ENCODE measurements around the gene ZNF740.
A peak's percentile ranks its signal among the peaks of the same experiment; 100 is the strongest.

Gene ZNF740

DNA sequence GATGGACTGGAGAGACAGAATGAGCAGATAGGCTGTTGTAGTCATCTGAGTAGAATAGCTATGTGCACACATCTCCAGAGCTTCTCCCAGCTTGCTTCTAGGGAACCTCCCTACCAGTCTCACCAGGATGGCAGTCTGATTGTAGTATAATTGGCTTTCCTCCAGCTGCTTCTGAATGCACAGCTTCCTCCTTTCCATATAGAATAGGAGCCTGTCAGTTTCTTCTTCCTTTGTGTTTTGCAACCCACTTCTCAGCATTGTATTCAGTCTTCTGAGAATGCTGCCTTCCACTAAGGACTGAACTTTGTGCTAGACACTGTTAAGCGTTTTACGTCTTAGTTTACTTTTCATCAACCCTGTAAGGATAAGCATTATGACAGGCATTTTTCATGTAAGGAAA, 2.4 kb downstream of the ZNF740 start:
- peaks cover 9% of the 10 kb centered on the region for H3K9me3 ChIP-seq (ENCODE audit: insufficient read depth, low read depth, low read length)
- no peaks in the 10 kb centered on the region for H3K27me3 ChIP-seq (ENCODE audit: insufficient read depth, low read length)
- H3K36me3 ChIP-seq (ENCODE audit: control insufficient read depth in 1 of 2, insufficient read depth in 2 of 2, low read length in 2 of 2) = peaks cover 23 to 40% of the 10 kb centered on the region in 2 experiments
- WGBS (ENCODE audit: extremely low coverage, insufficient coverage, insufficient read length) = no CpG with 5 or more reads among the region's 2 CpGs
- no peak overlapping the region for H2AFZ ChIP-seq (ENCODE audit: insufficient read depth, low read length, poor library complexity)
- peaks cover 13 to 31% of the 10 kb centered on the region in 2 experiments for H3K4me1 ChIP-seq (ENCODE audit: control insufficient read depth in 1 of 2, insufficient read depth in 2 of 2, low read length in 2 of 2)
- peaks cover 9% of the 10 kb centered on the region for H3K79me2 ChIP-seq (ENCODE audit: control insufficient read depth, insufficient read depth, low read length, poor library complexity)
- H2BK120ac ChIP-seq (ENCODE audit: insufficient read depth, low read length, poor library complexity) = no peak overlapping the region
- H3K4me3 ChIP-seq (ENCODE audit: low read depth, low read length) = no peak overlapping the region
- no peak for DNase-seq
- H3K23ac ChIP-seq (ENCODE audit: low read length) = no peak overlapping the region
- no peak overlapping the region for H4K91ac ChIP-seq (ENCODE audit: low read depth, low read length)
- H3K4me2 ChIP-seq (ENCODE audit: low read length) = no peak overlapping the region
- no peak overlapping the region for H2BK12ac ChIP-seq (ENCODE audit: low read length)
- no peak overlapping the region for H3K18ac ChIP-seq (ENCODE audit: low read length)
- no peak overlapping the region for H3K4ac ChIP-seq (ENCODE audit: low read depth, low read length)
- no peak overlapping the region for H3K14ac ChIP-seq (ENCODE audit: low read length)
- no peak overlapping the region for H2BK5ac ChIP-seq (ENCODE audit: low read depth, low read length, poor library complexity)
- no peak overlapping the region for H4K12ac ChIP-seq (ENCODE audit: low read depth, low read length)
- H3K27ac ChIP-seq (ENCODE audit: low read depth, low read length) = no peak overlapping the region
- H3K79me1 ChIP-seq (ENCODE audit: low read length) = peaks cover 16% of the 10 kb centered on the region
- no peak overlapping the region for H4K8ac ChIP-seq (ENCODE audit: low read depth, low read length)
- no peak overlapping the region for H3K9ac ChIP-seq (ENCODE audit: low read length)
- H2AK5ac ChIP-seq (ENCODE audit: low read length) = no peak overlapping the region

DNA sequence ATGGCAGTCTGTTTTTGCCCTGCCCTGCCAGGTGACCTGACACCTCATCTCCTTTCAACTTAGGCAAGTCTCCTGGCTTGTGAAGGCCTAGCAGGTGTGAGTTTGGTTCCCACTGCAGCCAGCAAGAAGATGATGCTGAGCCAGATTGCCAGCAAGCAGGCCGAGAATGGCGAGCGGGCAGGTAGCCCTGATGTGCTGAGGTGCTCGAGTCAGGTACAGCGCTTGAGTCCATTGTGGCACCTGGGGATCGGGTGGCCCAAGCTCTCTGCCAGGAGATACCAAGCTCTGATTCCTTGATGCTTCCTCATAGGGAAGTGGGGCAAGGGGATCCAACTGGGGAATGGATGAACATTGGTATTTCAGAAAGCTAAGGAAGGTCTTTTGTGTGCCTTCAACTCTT, 4.3 kb downstream of the ZNF740 start:
- no peak overlapping the region for H3K14ac ChIP-seq (ENCODE audit: low read length)
- H3K4me2 ChIP-seq (ENCODE audit: low read length) = no peak overlapping the region
- peaks cover 13 to 28% of the 10 kb centered on the region in 2 experiments for H3K4me1 ChIP-seq (ENCODE audit: control insufficient read depth in 1 of 2, insufficient read depth in 2 of 2, low read length in 2 of 2)
- H2BK120ac ChIP-seq (ENCODE audit: insufficient read depth, low read length, poor library complexity) = no peak overlapping the region
- H3K27me3 ChIP-seq (ENCODE audit: insufficient read depth, low read length) = no peaks in the 10 kb centered on the region
- H2BK12ac ChIP-seq (ENCODE audit: low read length) = no peak overlapping the region
- no peak overlapping the region for H3K4ac ChIP-seq (ENCODE audit: low read depth, low read length)
- peak overlapping the region; percentile 18 for H3K9ac ChIP-seq (ENCODE audit: low read length)
- H2AFZ ChIP-seq (ENCODE audit: insufficient read depth, low read length, poor library complexity) = no peak overlapping the region
- peaks cover 27 to 47% of the 10 kb centered on the region in 2 experiments for H3K36me3 ChIP-seq (ENCODE audit: control insufficient read depth in 1 of 2, insufficient read depth in 2 of 2, low read length in 2 of 2)
- no CpG with 5 or more reads among the region's 6 CpGs for WGBS (ENCODE audit: extremely low coverage, insufficient coverage, insufficient read length)
- no peak overlapping the region for H4K12ac ChIP-seq (ENCODE audit: low read depth, low read length)
- DNase-seq = no peak
- H4K91ac ChIP-seq (ENCODE audit: low read depth, low read length) = no peak overlapping the region
- H3K79me2 ChIP-seq (ENCODE audit: control insufficient read depth, insufficient read depth, low read length, poor library complexity) = peaks cover 8% of the 10 kb centered on the region
- no peak overlapping the region for H4K8ac ChIP-seq (ENCODE audit: low read depth, low read length)
- peak overlapping the region; percentile 34 for H3K4me3 ChIP-seq (ENCODE audit: low read depth, low read length)
- H2AK5ac ChIP-seq (ENCODE audit: low read length) = no peak overlapping the region
- H3K79me1 ChIP-seq (ENCODE audit: low read length) = peaks cover 14% of the 10 kb centered on the region
- H3K27ac ChIP-seq (ENCODE audit: low read depth, low read length) = no peak overlapping the region
- H3K23ac ChIP-seq (ENCODE audit: low read length) = no peak overlapping the region
- no peak overlapping the region for H2BK5ac ChIP-seq (ENCODE audit: low read depth, low read length, poor library complexity)
- peaks cover 8% of the 10 kb centered on the region for H3K9me3 ChIP-seq (ENCODE audit: insufficient read depth, low read depth, low read length)
- no peak overlapping the region for H3K18ac ChIP-seq (ENCODE audit: low read length)

DNA sequence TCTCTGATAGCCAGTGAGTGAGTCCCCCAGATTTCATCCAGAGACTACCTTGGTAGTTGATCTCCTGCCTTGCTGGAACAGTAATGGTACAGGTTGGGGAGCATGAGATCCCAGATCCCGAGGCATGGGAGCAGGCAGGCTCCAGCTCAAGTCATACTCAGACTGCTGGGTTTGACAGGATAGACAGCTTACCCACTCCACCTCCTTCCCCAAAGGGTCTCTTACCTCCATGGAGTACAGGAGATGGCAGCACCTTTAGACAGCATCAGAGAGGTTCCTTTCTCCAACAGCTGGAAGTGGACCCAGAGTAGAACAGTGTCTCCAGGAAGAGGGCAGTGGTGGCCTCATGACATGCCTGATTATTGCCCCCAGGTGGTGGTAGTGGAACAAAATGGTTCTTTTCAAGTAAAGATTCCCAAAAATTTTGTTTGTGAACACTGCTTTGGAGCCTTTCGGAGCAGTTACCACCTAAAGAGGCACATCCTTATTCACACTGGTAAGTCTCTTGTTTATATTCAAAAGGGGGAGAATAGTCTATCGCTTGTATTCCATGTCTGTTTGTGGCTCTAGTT, 5.1 kb downstream of the ZNF740 start:
- Histone ChIP-seq H2AFZ (ENCODE audit: insufficient read depth, low read length, poor library complexity) (no peak overlapping the region), H2BK120ac (ENCODE audit: insufficient read depth, low read length, poor library complexity) (no peak overlapping the region), H3K36me3 (ENCODE audit: control insufficient read depth in 1 of 2, insufficient read depth in 2 of 2, low read length in 2 of 2) (peaks cover 27 to 47% of the 10 kb centered on the region in 2 experiments), H3K4me1 (ENCODE audit: control insufficient read depth in 1 of 2, insufficient read depth in 2 of 2, low read length in 2 of 2) (peaks cover 13 to 29% of the 10 kb centered on the region in 2 experiments), H3K18ac (ENCODE audit: low read length) (no peak overlapping the region), H3K79me2 (ENCODE audit: control insufficient read depth, insufficient read depth, low read length, poor library complexity) (peaks cover 3% of the 10 kb centered on the region), H4K91ac (ENCODE audit: low read depth, low read length) (no peak overlapping the region), H4K12ac (ENCODE audit: low read depth, low read length) (no peak overlapping the region), H3K4ac (ENCODE audit: low read depth, low read length) (no peak overlapping the region), H3K27ac (ENCODE audit: low read depth, low read length) (no peak overlapping the region), H2AK5ac (ENCODE audit: low read length) (no peak overlapping the region), H2BK5ac (ENCODE audit: low read depth, low read length, poor library complexity) (no peak overlapping the region), H3K4me2 (ENCODE audit: low read length) (no peak overlapping the region), H3K4me3 (ENCODE audit: low read depth, low read length) (no peak overlapping the region), H3K27me3 (ENCODE audit: insufficient read depth, low read length) (no peaks in the 10 kb centered on the region), H3K9me3 (ENCODE audit: insufficient read depth, low read depth, low read length) (peaks cover 7% of the 10 kb centered on the region), H3K9ac (ENCODE audit: low read length) (no peak overlapping the region), H2BK12ac (ENCODE audit: low read length) (no peak overlapping the region), H3K14ac (ENCODE audit: low read length) (no peak overlapping the region), H3K23ac (ENCODE audit: low read length) (no peak overlapping the region), H4K8ac (ENCODE audit: low read depth, low read length) (no peak overlapping the region), H3K79me1 (ENCODE audit: low read length) (peaks cover 7% of the 10 kb centered on the region)
- WGBS (ENCODE audit: extremely low coverage, insufficient coverage, insufficient read length) = no CpG with 5 or more reads among the region's 3 CpGs
- DNase-seq = no peak

DNA sequence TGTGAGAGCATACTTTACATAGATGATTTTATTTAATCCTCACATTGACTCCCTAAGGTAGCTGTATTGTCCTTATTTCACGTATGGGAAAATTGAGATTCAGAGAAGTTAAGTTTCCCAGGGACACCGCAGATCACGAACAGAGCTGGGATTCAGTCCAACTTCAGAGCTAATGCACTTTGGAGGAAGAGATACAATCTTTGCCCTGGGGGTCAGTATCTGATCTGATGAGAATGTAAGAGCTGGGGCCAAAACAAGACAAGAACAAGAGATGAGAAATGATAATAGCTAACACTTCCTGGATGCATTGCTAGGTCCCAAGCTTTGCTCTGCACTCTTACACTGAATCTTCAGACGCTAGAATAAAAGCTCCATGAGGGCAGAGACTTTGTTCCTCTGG, 6.2 kb downstream of the ZNF740 start:
- Histone ChIP-seq H3K4me3 (ENCODE audit: low read depth, low read length) (no peak overlapping the region), H3K27me3 (ENCODE audit: insufficient read depth, low read length) (no peaks in the 10 kb centered on the region), H4K91ac (ENCODE audit: low read depth, low read length) (no peak overlapping the region), H3K9ac (ENCODE audit: low read length) (no peak overlapping the region), H4K12ac (ENCODE audit: low read depth, low read length) (no peak overlapping the region), H3K79me1 (ENCODE audit: low read length) (peaks cover 2% of the 10 kb centered on the region), H3K18ac (ENCODE audit: low read length) (no peak overlapping the region), H3K79me2 (ENCODE audit: control insufficient read depth, insufficient read depth, low read length, poor library complexity) (no peaks in the 10 kb centered on the region), H3K36me3 (ENCODE audit: control insufficient read depth in 1 of 2, insufficient read depth in 2 of 2, low read length in 2 of 2) (peaks cover 29 to 50% of the 10 kb centered on the region in 2 experiments), H2BK120ac (ENCODE audit: insufficient read depth, low read length, poor library complexity) (no peak overlapping the region), H3K9me3 (ENCODE audit: insufficient read depth, low read depth, low read length) (peaks cover 5% of the 10 kb centered on the region), H2AK5ac (ENCODE audit: low read length) (no peak overlapping the region), H2AFZ (ENCODE audit: insufficient read depth, low read length, poor library complexity) (no peak overlapping the region), H2BK5ac (ENCODE audit: low read depth, low read length, poor library complexity) (no peak overlapping the region), H3K14ac (ENCODE audit: low read length) (no peak overlapping the region), H3K4ac (ENCODE audit: low read depth, low read length) (no peak overlapping the region), H3K23ac (ENCODE audit: low read length) (no peak overlapping the region), H2BK12ac (ENCODE audit: low read length) (no peak overlapping the region), H3K4me1 (ENCODE audit: control insufficient read depth in 1 of 2, insufficient read depth in 2 of 2, low read length in 2 of 2) (peaks cover 13 to 27% of the 10 kb centered on the region in 2 experiments), H3K4me2 (ENCODE audit: low read length) (no peak overlapping the region), H4K8ac (ENCODE audit: low read depth, low read length) (no peak overlapping the region), H3K27ac (ENCODE audit: low read depth, low read length) (peak overlapping the region; percentile 29)
- DNase-seq = peak; percentile 85 to 97
- no CpG with 5 or more reads among the region's 4 CpGs for WGBS (ENCODE audit: extremely low coverage, insufficient coverage, insufficient read length)
